ENCODE results near the gene HNRNPU. TPM values are rescaled to one million over a fixed set of nuclear protein-coding genes. Genes with fewer than 3 reads are reported as not detected.

The HNRNPU gene
- total and polyA plus RNA-seq, 4 donors: 45.3 to 233 (median 136) TPM

DNA sequence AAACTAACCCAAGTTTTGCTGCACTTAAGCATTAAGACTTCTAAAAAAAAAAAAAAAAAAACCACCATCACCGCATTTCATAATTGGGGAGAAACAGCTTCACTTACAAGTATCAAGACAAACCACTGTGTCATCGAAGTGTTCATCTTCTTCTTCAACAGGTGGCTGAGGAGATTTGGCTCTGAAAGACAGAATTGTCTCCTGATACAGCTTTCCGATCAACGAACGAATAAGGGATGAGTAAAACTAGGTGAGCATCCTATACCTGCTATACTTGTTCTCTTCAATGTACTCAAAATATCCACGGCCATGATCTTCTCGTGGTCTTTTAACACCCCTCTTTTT, 2.0 kb downstream of the HNRNPU start (continued):
- no peak for TF ChIP-seq ZBTB33 (IDR thresholded peaks at IDR 0.05)
- TF ChIP-seq FOXA2 (IDR thresholded peaks at IDR 0.05): no peak
- no peak for TF ChIP-seq JUND (IDR thresholded peaks at IDR 0.05)
- TF ChIP-seq EGR1 (IDR thresholded peaks at IDR 0.05; ENCODE audit: low read depth in 2 of 2): no peak
- TF ChIP-seq, protein P1, sequence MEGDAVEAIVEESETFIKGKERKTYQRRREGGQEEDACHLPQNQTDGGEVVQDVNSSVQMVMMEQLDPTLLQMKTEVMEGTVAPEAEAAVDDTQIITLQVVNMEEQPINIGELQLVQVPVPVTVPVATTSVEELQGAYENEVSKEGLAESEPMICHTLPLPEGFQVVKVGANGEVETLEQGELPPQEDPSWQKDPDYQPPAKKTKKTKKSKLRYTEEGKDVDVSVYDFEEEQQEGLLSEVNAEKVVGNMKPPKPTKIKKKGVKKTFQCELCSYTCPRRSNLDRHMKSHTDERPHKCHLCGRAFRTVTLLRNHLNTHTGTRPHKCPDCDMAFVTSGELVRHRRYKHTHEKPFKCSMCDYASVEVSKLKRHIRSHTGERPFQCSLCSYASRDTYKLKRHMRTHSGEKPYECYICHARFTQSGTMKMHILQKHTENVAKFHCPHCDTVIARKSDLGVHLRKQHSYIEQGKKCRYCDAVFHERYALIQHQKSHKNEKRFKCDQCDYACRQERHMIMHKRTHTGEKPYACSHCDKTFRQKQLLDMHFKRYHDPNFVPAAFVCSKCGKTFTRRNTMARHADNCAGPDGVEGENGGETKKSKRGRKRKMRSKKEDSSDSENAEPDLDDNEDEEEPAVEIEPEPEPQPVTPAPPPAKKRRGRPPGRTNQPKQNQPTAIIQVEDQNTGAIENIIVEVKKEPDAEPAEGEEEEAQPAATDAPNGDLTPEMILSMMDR (IDR thresholded peaks at IDR 0.05; ENCODE audit: low read depth, low read length, missing input control): no peak

- no peak for DNase-seq (ENCODE audit: low spot score)
- Histone ChIP-seq H3K9me3 (ENCODE audit: control insufficient read depth in 4 of 4, low read length in 3 of 4) (no peaks in the 10 kb centered on the region), H3K36me3 (ENCODE audit: control insufficient read depth in 4 of 4, insufficient read depth in 3 of 4, low read depth in 1 of 4, low read length in 3 of 4) (peaks cover 7 to 39% (median 36%) of the 10 kb centered on the region in 4 donors), H3K27ac (ENCODE audit: low read depth in 1 of 2, low read length in 2 of 2) (peak overlapping the region; percentile 73 to 81), H3K27me3 (ENCODE audit: control insufficient read depth in 4 of 4, insufficient read depth in 4 of 4, low read length in 3 of 4) (no peaks in the 10 kb centered on the region), H3K9ac (ENCODE audit: low read depth in 1 of 2, low read length in 2 of 2) (peak overlapping the region; percentile 86 to 98), H3K4me3 (ENCODE audit: low read depth in 1 of 3, low read length in 3 of 3) (peak overlapping the region; percentile 70 to 87 (median 72)), H3K4me1 (ENCODE audit: control insufficient read depth in 4 of 4, insufficient read depth in 4 of 4, low read length in 3 of 4) (peaks cover 8 to 43% (median 30%) of the 10 kb centered on the region in 4 donors)
- WGBS: 1% methylated on average over 2 of the region's 2 CpGs
- TF ChIP-seq YY1 (IDR thresholded peaks at IDR 0.05) (peak; percentile 30), HNF4A (conservative IDR thresholded peaks at IDR 0.05) (no peak)
Observed at GRCh38 chr1:244861683-244862082, 2.7 kb downstream of the HNRNPU start.

DNA sequence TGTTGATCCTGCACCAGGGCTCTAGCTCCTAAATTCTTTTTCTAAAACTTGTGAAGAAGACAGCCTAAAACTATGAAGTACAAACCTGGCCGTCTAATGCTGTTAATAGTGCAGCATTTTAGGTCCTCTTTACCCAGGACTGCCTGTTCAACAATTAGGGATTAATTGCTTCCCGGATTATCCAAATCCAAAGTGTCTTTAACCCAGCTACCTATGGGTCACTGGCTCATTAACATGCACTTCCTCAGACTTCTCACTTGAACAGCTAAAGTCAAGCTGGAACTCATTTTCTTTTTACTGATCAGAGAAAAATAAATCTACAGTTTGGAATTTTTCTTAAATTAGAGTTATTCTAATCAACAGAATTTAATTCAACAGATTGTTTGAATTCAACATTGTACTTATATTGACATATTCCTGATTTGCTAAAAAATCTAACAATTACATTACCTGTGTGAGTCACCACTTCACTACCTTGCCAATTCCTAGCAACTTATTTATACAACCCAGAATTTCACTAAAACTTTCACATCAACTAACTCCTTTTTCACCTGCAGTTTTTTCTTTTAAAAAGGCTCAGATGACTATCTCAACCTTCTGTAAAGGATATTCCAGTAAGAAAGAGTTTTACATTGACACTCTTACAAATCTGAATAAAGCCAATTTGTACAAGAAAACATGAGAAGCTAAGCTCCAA, 3.3 kb downstream of the HNRNPU start:
- peak overlapping the region; percentile 70 to 87 (median 72) for H3K4me3 ChIP-seq (ENCODE audit: low read depth in 1 of 3, low read length in 3 of 3)
- no peak for DNase-seq (ENCODE audit: low spot score)
- H3K4me1 ChIP-seq (ENCODE audit: control insufficient read depth in 4 of 4, insufficient read depth in 4 of 4, low read length in 3 of 4): peaks cover 7 to 43% (median 30%) of the 10 kb centered on the region in 4 donors
- H3K36me3 ChIP-seq (ENCODE audit: control insufficient read depth in 4 of 4, insufficient read depth in 3 of 4, low read depth in 1 of 4, low read length in 3 of 4): peaks cover 8 to 45% (median 43%) of the 10 kb centered on the region in 4 donors
- H3K27ac ChIP-seq (ENCODE audit: low read depth in 1 of 2, low read length in 2 of 2): peak overlapping the region; percentile 73 to 81
- H3K9ac ChIP-seq (ENCODE audit: low read depth in 1 of 2, low read length in 2 of 2): peak overlapping the region; percentile 86 to 98
- H3K9me3 ChIP-seq (ENCODE audit: control insufficient read depth in 4 of 4, low read length in 3 of 4): no peaks in the 10 kb centered on the region
- 3% methylated on average over 2 of the region's 2 CpGs for WGBS
- TF ChIP-seq HNF4G (IDR thresholded peaks at IDR 0.05) (no peak), EGR1 (IDR thresholded peaks at IDR 0.05; ENCODE audit: low read depth in 2 of 2) (no peak), JUND (IDR thresholded peaks at IDR 0.05) (peak; percentile 57 to 67), YY1 (IDR thresholded peaks at IDR 0.05) (no peak)
- TF ChIP-seq, protein P1 (IDR thresholded peaks at IDR 0.05; ENCODE audit: low read depth, low read length, missing input control): no peak
- TF ChIP-seq, protein P2, sequence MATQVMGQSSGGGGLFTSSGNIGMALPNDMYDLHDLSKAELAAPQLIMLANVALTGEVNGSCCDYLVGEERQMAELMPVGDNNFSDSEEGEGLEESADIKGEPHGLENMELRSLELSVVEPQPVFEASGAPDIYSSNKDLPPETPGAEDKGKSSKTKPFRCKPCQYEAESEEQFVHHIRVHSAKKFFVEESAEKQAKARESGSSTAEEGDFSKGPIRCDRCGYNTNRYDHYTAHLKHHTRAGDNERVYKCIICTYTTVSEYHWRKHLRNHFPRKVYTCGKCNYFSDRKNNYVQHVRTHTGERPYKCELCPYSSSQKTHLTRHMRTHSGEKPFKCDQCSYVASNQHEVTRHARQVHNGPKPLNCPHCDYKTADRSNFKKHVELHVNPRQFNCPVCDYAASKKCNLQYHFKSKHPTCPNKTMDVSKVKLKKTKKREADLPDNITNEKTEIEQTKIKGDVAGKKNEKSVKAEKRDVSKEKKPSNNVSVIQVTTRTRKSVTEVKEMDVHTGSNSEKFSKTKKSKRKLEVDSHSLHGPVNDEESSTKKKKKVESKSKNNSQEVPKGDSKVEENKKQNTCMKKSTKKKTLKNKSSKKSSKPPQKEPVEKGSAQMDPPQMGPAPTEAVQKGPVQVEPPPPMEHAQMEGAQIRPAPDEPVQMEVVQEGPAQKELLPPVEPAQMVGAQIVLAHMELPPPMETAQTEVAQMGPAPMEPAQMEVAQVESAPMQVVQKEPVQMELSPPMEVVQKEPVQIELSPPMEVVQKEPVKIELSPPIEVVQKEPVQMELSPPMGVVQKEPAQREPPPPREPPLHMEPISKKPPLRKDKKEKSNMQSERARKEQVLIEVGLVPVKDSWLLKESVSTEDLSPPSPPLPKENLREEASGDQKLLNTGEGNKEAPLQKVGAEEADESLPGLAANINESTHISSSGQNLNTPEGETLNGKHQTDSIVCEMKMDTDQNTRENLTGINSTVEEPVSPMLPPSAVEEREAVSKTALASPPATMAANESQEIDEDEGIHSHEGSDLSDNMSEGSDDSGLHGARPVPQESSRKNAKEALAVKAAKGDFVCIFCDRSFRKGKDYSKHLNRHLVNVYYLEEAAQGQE (IDR thresholded peaks at IDR 0.05): no peak
- no peaks in the 10 kb centered on the region for H3K27me3 ChIP-seq (ENCODE audit: control insufficient read depth in 4 of 4, insufficient read depth in 4 of 4, low read length in 3 of 4)

Measured in liver (tissue), 9 donors.